NB4 (cell line): ENCODE measurements around the gene MSANTD7.

ENCODE experiments used
- CTCF ChIP-seq: IDR thresholded peaks from one replicate; pipeline ENCODE4 v1.5.1; 2012; ENCODE audit warnings: low read depth, low read length
- MYC ChIP-seq: IDR thresholded peaks from 2 replicates; pipeline ENCODE4 v1.6.1; 2011; ENCODE audit warnings: low read depth, low read length
- POLR2A ChIP-seq: IDR thresholded peaks from 2 replicates; pipeline ENCODE4 v1.6.1; 2011; ENCODE audit warnings: mild to moderate bottlenecking; ENCODE audit not compliant: insufficient read length; ENCODE audit errors: extremely low read depth
- TF ChIP-seq, protein P1 (sequence below): IDR thresholded peaks from 2 replicates; pipeline ENCODE4 v1.6.1; 2011; ENCODE audit warnings: low read depth, low read length

DNA sequence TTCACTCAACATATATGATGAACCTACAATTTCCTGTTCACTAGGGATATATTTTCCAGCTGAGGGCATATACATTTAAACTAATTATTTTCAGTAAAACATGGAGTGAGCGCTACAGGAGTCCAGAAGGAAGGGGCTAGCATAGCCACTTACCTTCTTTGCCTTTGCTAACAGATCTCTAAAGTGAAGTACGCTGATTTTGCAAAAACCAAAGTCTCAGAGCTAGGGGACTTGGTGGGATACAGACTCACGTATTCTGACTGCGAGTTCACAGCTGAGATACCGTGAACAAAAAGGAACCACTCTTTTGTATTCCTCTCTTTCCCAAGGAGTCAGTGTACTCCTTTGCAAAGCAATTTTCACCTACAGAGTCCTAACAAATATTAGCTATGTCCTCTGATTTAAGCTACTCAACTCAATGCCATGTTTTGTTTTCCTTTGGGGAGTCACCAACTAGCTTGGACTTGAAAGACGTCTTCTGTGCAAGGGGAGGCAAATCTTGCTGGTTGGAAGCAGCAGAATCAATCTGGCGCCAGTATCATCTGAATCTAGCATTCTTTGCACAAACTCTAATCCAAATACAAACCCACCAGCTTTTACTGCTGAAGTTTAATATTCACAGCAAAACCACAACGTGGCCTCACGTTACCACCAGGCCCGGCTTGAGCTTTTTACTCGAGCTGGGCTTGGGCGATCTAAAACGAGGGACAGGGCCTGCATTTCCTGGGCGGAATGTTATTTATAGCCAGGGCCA lies 926 bp upstream of the MSANTD7 start:
- TF ChIP-seq CTCF (no peak), POLR2A (no peak), MYC (no peak; the same call in 1 of the 2 replicates)
- TF ChIP-seq, protein P1, sequence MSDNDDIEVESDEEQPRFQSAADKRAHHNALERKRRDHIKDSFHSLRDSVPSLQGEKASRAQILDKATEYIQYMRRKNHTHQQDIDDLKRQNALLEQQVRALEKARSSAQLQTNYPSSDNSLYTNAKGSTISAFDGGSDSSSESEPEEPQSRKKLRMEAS = no peak
